AG09319 (cell line): ENCODE data around the gene DLG1.

Experiments
- DNase-seq: peaks from one replicate; pipeline ENCODE4 v3.0.0-alpha.2; 2010; ENCODE audit warnings: low read depth; ENCODE audit errors: extremely low read depth
- TF ChIP-seq, protein P1 (sequence below): IDR thresholded peaks from 2 replicates; pipeline ENCODE4 v1.5.1; 2011; ENCODE audit warnings: low read depth, mild to moderate bottlenecking, inconsistent platforms, low read length, moderate library complexity

The DLG1 gene

DNA sequence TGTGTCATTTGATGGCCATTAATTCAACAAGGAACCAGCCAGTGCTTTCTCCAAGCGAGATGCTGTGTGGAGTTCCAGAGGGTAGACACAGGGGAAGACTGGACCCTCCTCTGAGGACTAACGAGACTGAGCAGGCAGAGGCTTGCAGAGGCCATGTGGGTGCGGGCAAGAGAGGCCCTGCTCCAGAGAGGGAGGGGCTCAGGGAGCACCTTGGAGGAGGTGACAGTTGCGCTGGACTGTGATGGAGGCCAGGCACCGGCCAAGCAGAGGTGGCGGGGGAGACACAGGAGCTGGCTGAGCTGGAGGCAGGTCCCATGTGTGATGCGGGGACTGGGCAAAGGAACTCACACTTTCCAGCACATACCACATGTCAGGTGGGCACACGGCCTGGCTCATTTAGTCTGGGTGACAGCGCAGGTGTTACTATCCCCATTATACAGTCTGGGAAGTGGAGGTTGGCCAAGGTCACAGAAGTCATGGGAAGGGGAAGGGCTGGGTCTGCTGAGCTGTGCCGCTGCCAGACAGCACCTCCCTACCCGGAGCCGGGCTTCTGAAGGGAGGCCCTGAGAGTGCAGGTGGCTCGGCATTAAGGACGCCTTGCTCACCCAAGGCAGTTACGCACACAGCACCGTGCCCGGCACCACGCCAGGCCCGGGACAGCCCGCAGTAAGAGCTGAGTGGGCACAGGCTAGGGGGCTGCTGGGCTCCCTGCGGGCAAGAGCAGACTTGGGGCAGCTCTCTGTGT, 272.5 kb downstream of the DLG1 start:
- DNase-seq, result no peak

DNA sequence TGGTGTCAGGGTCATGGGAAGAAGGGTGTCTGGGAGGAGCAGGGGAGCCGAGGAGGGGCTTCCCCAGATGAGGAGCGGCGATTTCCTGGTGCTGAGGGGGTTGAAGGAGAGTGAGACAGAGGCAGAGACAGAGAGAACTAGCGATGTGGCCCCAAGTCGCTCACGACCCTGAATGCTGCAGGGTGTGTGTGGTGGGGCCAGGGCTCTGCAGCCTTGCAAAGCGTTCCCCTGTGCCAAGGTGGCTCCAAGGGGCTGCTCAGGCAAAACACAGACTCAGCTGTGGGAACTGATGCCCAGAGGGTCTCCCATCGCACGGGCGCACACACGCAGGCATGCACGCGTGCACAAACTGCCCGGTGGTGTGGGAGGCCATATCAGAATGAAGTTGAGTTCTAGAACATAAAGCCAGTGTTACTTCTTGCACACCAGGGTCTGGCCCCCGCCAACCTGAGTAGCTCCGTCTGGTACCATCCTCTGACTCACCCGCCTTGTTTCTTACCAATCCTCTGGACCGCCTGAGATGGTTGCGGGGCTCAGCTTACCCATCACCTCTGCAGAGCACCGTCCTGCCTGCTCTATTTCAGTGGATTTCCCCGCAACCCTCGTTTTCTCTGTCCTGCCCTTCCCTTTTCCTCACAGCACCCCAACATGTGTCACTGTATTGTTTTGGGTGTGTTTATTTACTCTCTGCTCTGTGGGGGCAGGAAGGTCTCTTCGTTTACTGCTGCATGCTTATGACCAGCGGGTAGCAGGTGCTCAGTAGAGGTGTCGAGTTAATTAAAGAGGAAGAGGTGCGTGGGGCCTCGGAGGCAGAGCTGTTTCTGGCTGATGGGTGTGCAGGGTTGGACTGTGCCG, 273.3 kb downstream of the DLG1 start:
- TF ChIP-seq, protein P1, sequence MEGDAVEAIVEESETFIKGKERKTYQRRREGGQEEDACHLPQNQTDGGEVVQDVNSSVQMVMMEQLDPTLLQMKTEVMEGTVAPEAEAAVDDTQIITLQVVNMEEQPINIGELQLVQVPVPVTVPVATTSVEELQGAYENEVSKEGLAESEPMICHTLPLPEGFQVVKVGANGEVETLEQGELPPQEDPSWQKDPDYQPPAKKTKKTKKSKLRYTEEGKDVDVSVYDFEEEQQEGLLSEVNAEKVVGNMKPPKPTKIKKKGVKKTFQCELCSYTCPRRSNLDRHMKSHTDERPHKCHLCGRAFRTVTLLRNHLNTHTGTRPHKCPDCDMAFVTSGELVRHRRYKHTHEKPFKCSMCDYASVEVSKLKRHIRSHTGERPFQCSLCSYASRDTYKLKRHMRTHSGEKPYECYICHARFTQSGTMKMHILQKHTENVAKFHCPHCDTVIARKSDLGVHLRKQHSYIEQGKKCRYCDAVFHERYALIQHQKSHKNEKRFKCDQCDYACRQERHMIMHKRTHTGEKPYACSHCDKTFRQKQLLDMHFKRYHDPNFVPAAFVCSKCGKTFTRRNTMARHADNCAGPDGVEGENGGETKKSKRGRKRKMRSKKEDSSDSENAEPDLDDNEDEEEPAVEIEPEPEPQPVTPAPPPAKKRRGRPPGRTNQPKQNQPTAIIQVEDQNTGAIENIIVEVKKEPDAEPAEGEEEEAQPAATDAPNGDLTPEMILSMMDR, result no peak
- no peak for DNase-seq

More for the DNA sequence above, 272.5 kb downstream of the DLG1 start:
- TF ChIP-seq, protein P1, result no peak

DNA sequence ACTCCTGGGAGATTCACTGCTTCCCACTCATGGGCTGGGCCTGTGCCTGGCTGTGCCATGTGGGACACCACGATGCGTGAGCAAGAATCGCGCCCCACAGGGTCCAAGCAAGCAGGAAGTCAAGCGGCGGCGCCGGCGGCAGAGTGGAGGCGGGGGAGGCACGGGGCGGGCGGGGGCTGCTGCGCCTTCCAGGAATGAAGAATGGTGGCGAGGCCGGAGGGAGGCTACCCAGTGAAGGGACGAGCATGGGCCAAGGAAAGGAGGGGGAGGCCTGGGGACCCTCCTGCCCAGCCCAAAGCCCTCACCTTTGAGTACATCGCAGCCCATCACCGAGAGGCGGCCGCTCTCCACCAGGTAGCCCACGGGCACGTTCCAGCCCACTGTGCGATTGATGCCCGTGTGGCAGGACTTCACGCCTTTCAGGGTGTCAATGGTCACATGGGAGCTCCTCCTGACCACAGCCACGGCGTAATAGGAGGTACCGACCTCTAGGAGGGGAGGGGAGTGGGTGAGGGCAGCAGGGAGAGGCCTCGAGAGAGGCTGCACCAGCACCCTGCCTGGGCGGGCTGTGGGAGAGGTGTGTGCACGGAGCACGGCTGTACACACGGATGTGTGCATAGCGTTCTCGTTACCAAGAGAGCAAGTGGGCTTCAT, 274.3 kb downstream of the DLG1 start:
- DNase-seq, result no peak
- TF ChIP-seq, protein P1, result no peak

DNA sequence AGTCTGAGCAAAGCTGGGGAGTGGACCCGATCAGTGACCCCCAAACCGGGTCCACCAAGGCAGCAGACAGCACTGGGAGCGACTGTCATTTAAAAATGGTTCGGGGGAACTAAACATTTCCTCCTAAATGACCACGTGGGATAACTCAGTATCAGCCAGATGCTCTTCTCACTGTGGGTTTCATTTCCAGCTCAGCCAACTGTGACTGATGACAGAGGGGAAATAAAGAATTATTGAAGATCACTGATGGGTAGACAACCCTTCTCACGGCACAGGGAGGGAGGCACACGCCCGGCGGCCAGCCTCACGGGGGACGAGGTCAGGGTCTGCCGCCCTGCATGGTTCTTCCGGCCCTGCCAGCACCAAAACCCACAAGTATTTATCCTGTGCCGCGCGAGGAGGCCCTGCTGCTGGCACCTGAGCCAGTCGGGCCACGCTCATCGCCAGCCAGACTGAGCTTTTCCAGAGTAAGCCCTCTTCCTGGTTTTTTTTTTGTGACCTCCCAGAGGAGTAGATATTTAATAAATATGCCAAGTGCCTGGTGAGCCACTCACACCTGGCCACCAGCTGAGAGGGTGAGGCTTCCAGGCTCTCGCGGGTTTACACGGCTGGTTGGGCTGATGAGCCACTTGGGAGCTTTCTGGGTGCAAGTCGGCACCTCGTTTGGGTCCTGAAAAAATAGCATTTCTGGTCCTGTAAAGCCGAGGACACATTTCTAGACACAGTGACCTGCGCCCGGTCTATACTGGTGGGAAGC, 275.0 kb downstream of the DLG1 start:
- TF ChIP-seq, protein P1, result no peak
- DNase-seq, result no peak

DNA sequence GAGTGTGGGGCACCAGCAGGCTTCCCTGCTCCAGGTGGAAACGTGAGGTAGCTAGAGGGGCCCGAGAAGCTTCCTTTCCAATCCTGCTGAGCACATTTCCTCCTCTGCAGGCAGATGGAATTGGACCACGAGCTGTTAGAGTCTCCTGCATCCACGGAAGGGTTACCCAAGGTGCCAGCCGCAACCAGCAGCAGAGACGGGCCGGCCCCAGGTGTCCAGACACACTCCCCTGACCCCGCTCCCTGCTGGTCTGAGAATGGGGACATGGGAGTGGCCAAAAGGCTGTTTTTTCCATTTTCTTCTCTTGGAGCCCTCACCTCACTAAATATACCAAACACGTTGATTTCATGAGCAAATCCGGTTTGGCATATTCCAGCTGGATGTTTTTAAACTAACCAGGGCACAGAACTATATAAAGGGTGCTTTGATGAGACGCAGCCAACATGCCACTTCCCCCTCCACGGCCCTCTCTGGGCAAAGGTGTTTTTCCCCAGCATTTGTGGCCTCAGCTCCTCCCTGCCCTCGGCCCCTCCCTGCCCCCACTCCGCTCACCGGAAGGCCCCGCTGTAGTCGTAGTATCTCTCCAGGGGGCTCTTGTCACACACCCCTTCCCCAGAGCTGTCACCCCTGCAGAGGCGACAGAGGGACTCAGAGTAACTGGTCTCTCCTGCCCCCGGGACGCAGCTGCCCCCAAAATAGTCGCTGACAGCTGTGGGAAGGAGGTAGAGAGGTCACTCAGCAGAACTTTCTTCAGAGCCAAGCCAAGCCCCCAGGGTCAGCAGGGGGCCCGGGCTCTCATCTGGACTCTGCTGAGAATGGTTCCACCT, 275.8 kb downstream of the DLG1 start:
- TF ChIP-seq, protein P1, result no peak
- DNase-seq, result no peak

DNA sequence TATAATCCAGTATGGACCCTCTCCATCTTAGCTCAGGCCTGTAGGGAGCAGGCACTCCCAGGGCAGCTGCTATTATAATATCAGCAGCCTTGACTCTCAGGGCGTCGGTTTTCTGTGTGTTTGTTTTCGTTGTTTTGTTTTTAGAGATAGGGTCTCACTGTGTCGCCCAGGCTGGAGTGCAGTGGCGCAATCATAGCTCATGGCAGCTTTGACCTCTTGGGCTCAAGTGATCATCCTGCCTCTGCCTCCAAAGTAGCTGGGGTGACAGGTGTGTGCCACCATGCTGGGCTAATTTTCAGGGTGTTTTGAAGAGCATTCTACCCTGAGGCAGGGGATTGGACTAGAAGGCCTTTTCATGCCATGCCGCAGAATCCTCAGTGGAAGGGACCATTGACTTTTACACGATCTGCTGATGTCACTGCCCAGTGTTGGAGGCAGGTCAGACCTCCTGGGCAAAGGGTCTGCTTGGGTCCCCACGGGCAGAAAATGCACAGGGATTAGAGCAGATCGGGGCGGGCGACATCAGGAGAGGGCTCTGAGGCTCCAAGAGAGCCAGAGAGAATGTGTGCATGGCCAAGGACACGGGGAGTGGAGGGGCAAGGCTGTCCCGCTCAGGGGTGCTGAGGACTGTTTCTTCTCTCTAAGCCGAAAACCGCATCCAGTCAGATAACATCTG, 276.5 kb downstream of the DLG1 start:
- no peak for DNase-seq
- TF ChIP-seq, protein P1, result no peak
